H1 (cell line): Measurements from ENCODE around the gene HSDL2. TPM values are rescaled to one million over a fixed set of nuclear protein-coding genes. Genes with fewer than 3 reads are reported as not detected.

Source experiments
- CTCF ChIA-PET: fragments of 300-600 bp; sonication (Branson Sonifier 250); formaldehyde crosslinking; loops from one replicate; lab custom pipeline; 2021; ENCODE audit not compliant: partially characterized antibody; lab: Charles Lee
- POLR2A ChIA-PET: fragments of 300-600 bp; sonication (Branson Sonifier 250); formaldehyde crosslinking; loops from one replicate; lab custom pipeline; 2021; ENCODE audit warnings: inconsistent platforms; ENCODE audit not compliant: partially characterized antibody; lab: Charles Lee
- DNase-seq, 2 experiments: peaks; one replicate each; pipeline versions ENCODE4 v3.0.0 to v3.0.0-alpha.2; 2010 to 2022; ENCODE audit warnings: low spot score in 2 of 2, low read depth in 1 of 2, mixed read lengths in 1 of 2
- FAIRE-seq: peaks from 2 replicates; lab custom pipeline; 2011; peaks lifted over from hg19 to GRCh38; lab: Jason Lieb, UNC
- H2AFZ ChIP-seq: 2 replicates; pipeline ENCODE4 v1.8.1; 2012; ENCODE audit warnings: low read length, inconsistent platforms
- H2AK5ac ChIP-seq: 2 replicates; pipeline ENCODE4 v1.6.1; 2013; ENCODE audit warnings: low read depth, low read length
- H2BK120ac ChIP-seq: replicated peaks from 2 replicates; pipeline ENCODE3; 2013; ENCODE audit warnings: low read depth, low read length, inconsistent platforms
- H2BK12ac ChIP-seq: 2 replicates; pipeline ENCODE4 v1.6.1; 2013; ENCODE audit warnings: low read depth, low read length
- H2BK15ac ChIP-seq: 2 replicates; pipeline ENCODE4 v1.6.1; 2013; ENCODE audit warnings: low read length
- H2BK20ac ChIP-seq: 2 replicates; pipeline ENCODE4 v1.6.1; 2013; ENCODE audit warnings: low read length
- H2BK5ac ChIP-seq: 2 replicates; pipeline ENCODE4 v1.6.1; 2013; ENCODE audit warnings: low read depth, low read length
- H3K14ac ChIP-seq: 2 replicates; pipeline ENCODE4 v1.6.1; 2013; ENCODE audit warnings: inconsistent platforms; ENCODE audit not compliant: insufficient read length
- H3K18ac ChIP-seq: 2 replicates; pipeline ENCODE4 v1.6.1; 2013; ENCODE audit warnings: low read length; ENCODE audit errors: extremely low read depth
- H3K23ac ChIP-seq: 2 replicates; pipeline ENCODE4 v1.6.1; 2013; ENCODE audit warnings: inconsistent platforms; ENCODE audit not compliant: insufficient read length
- H3K23me2 ChIP-seq: 2 replicates; pipeline ENCODE4 v1.6.1; 2013; ENCODE audit warnings: low read depth, low read length
- H3K27ac ChIP-seq: 2 replicates; pipeline ENCODE4 v1.6.1; 2011; ENCODE audit warnings: low read depth, low read length, inconsistent platforms
- H3K27me3 ChIP-seq, 4 experiments: replicated peaks in 1 of 4; 1 replicate in 1 of 4; 2 replicates in 3 of 4; pipeline versions ENCODE4 v1.6.1 to v1.8.1; 2011 to 2013; ENCODE audit warnings: low read length in 3 of 4, mild to moderate bottlenecking in 3 of 4, inconsistent platforms in 2 of 4, mixed read lengths in 2 of 4, moderate library complexity in 1 of 4; ENCODE audit not compliant: control insufficient read depth in 3 of 4, insufficient read depth in 3 of 4; ENCODE audit errors: extremely low read depth in 1 of 4
- H3K36me3 ChIP-seq, 4 experiments: 2 replicates each; pipeline versions ENCODE4 v1.6.1 to v1.8.1; 2011 to 2013; ENCODE audit warnings: mild to moderate bottlenecking in 4 of 4, low read length in 3 of 4, moderate library complexity in 2 of 4, control low read depth in 1 of 4, inconsistent platforms in 1 of 4; ENCODE audit not compliant: insufficient read depth in 4 of 4, control insufficient read depth in 2 of 4
- H3K4ac ChIP-seq: replicated peaks from 2 replicates; pipeline ENCODE3; 2013; ENCODE audit warnings: low read length, low read depth, mixed read lengths, inconsistent platforms; ENCODE audit not compliant: insufficient read length
- H3K4me1 ChIP-seq, 4 experiments: replicated peaks in 1 of 4; 1 replicate in 1 of 4; 2 replicates in 3 of 4; pipeline versions ENCODE4 v1.6.1 to v1.8.1; 2011 to 2013; ENCODE audit warnings: low read length in 3 of 4, inconsistent platforms in 2 of 4, mixed read lengths in 1 of 4; ENCODE audit not compliant: insufficient read depth in 4 of 4, control insufficient read depth in 3 of 4
- H3K4me2 ChIP-seq, 2 experiments: 2 replicates each; pipeline versions ENCODE4 v1.6.1 to v1.8.1; 2011 to 2013; ENCODE audit warnings: low read depth in 2 of 2, low read length in 2 of 2, control low read depth in 1 of 2, inconsistent platforms in 1 of 2, mild to moderate bottlenecking in 1 of 2; ENCODE audit not compliant: insufficient read depth in 1 of 2
- H3K4me3 ChIP-seq, 4 experiments: fragments of 200-600, 300-600 bp in 1 of 4; sonication (generic), shearing (Covaris generic), sonication (Bioruptor Twin) in 1 of 4; 2 replicates each; pipeline versions ENCODE4 v1.5.1 to v1.8.1; 2011 to 2016; ENCODE audit warnings: low read length in 4 of 4, low read depth in 3 of 4, control low read depth in 2 of 4, inconsistent platforms in 2 of 4, mild to moderate bottlenecking in 2 of 4, mixed read lengths in 1 of 4, moderate library complexity in 1 of 4; ENCODE audit not compliant: insufficient read depth in 2 of 4; ENCODE audit errors: extremely low read depth in 1 of 4
- H3K56ac ChIP-seq: replicated peaks from 2 replicates; pipeline ENCODE3; 2013; ENCODE audit warnings: low read depth, mild to moderate bottlenecking, mixed read lengths, low read length, inconsistent platforms; ENCODE audit not compliant: insufficient read length
- H3K79me1 ChIP-seq: 2 replicates; pipeline ENCODE4 v1.6.1; 2013; ENCODE audit warnings: low read depth, low read length, control low read depth
- H3K79me2 ChIP-seq, 2 experiments: 2 replicates each; pipeline versions ENCODE4 v1.6.1 to v1.8.1; 2012 to 2013; ENCODE audit warnings: low read length in 2 of 2, mild to moderate bottlenecking in 2 of 2, inconsistent platforms in 1 of 2; ENCODE audit not compliant: insufficient read depth in 2 of 2, control insufficient read depth in 1 of 2
- H3K9ac ChIP-seq, 4 experiments: replicated peaks in 1 of 4; 1 replicate in 1 of 4; 2 replicates in 3 of 4; pipeline versions ENCODE4 v1.6.1 to v1.8.1; 2011 to 2013; ENCODE audit warnings: low read depth in 3 of 4, low read length in 3 of 4, control low read depth in 2 of 4, mild to moderate bottlenecking in 2 of 4, moderate library complexity in 2 of 4, inconsistent platforms in 1 of 4; ENCODE audit errors: extremely low read depth in 1 of 4
- H3K9me3 ChIP-seq, 2 experiments: 2 replicates each; pipeline versions ENCODE4 v1.6.1 to v1.8.1; 2012 to 2013; ENCODE audit warnings: mild to moderate bottlenecking in 2 of 2, moderate library complexity in 2 of 2, control low read depth in 1 of 2, inconsistent platforms in 1 of 2, low read depth in 1 of 2, low read length in 1 of 2, mixed read lengths in 1 of 2; ENCODE audit not compliant: insufficient read depth in 2 of 2
- H4K20me1 ChIP-seq, 2 experiments: replicated peaks in 1 of 2; 2 replicates each; pipeline versions ENCODE3 to v1.8.1; 2011 to 2013; ENCODE audit warnings: inconsistent platforms in 2 of 2, low read length in 2 of 2, mild to moderate bottlenecking in 1 of 2; ENCODE audit not compliant: insufficient read depth in 2 of 2, control insufficient read depth in 1 of 2
- H4K5ac ChIP-seq: 2 replicates; pipeline ENCODE4 v1.6.1; 2013; ENCODE audit warnings: low read length, low read depth, mixed read lengths, inconsistent platforms; ENCODE audit not compliant: insufficient read length
- H4K8ac ChIP-seq: 2 replicates; pipeline ENCODE4 v1.8.0; 2013; ENCODE audit warnings: mild to moderate bottlenecking, moderate library complexity, low read length, inconsistent platforms; ENCODE audit not compliant: insufficient read depth; ENCODE audit errors: extremely low read depth
- H4K91ac ChIP-seq: replicated peaks from 2 replicates; pipeline ENCODE3; 2013; ENCODE audit warnings: low read length, mixed read lengths, inconsistent platforms; ENCODE audit not compliant: insufficient read length
- ASH2L ChIP-seq: fragments of 200-600, 300-600 bp; sonication (generic); IDR thresholded peaks from one replicate; pipeline ENCODE4 v1.7.1; 2017; ENCODE audit warnings: low read length
- CHD2 ChIP-seq: IDR thresholded peaks from 2 replicates; pipeline ENCODE4 v1.6.1; 2012; ENCODE audit warnings: low read length, improper control_type of control experiment
- CREB1 ChIP-seq: IDR thresholded peaks from 2 replicates; pipeline ENCODE4 v1.6.1; 2012; ENCODE audit warnings: inconsistent platforms
- EP300 ChIP-seq, 2 experiments: IDR thresholded peaks; 1 replicate in 1 of 2; 2 replicates in 1 of 2; pipeline ENCODE4 v1.6.1; 2011 to 2012; ENCODE audit warnings: low read depth in 2 of 2, low read length in 2 of 2, mild to moderate bottlenecking in 2 of 2, borderline replicate concordance in 1 of 2, inconsistent platforms in 1 of 2, moderate library complexity in 1 of 2
- HDAC2 ChIP-seq, 2 experiments: fragments of 300-600 bp in 1 of 2; sonication (generic) in 1 of 2; IDR thresholded peaks; 2 replicates each; pipeline ENCODE4 v1.6.1; 2011 to 2012; ENCODE audit warnings: low read depth in 2 of 2, low read length in 2 of 2, mild to moderate bottlenecking in 2 of 2, moderate library complexity in 2 of 2, borderline replicate concordance in 1 of 2, inconsistent platforms in 1 of 2
- KDM4A ChIP-seq: IDR thresholded peaks from one replicate; pipeline ENCODE4 v1.7.1; 2012; ENCODE audit warnings: low read depth, mild to moderate bottlenecking, moderate library complexity, low read length, inconsistent platforms; ENCODE audit not compliant: severe bottlenecking
- MAFK ChIP-seq: IDR thresholded peaks from 2 replicates; pipeline ENCODE4 v1.6.1; 2012; ENCODE audit warnings: low read depth, mild to moderate bottlenecking, improper control_type of control experiment, low read length
- RAD21 ChIP-seq, 2 experiments: IDR thresholded peaks in 1 of 2; conservative IDR thresholded peaks in 1 of 2; 2 replicates each; pipeline ENCODE4 v1.6.1; 2011; ENCODE audit warnings: low read depth in 2 of 2, low read length in 2 of 2, improper control_type of control experiment in 1 of 2, inconsistent platforms in 1 of 2, mild to moderate bottlenecking in 1 of 2, moderate library complexity in 1 of 2
- SIRT6 ChIP-seq: IDR thresholded peaks from one replicate; pipeline ENCODE4 v1.7.1; 2012; ENCODE audit warnings: low read length, inconsistent platforms
- SIX5 ChIP-seq: IDR thresholded peaks from 2 replicates; pipeline ENCODE4 v1.6.1; 2011; ENCODE audit warnings: mild to moderate bottlenecking, low read depth, low read length
- WGBS, 2 experiments: shearing (Covaris generic) in 1 of 2; methylation state at CpG; one replicate each; pipeline versions ENCODE4 v1.1.6 to v1.1.7; 2013 to 2015; ENCODE audit warnings: low lambda C conversion rate in 2 of 2, mixed read lengths in 2 of 2, inconsistent platforms in 1 of 2, low coverage in 1 of 2, missing lambda C conversion rate in 1 of 2; ENCODE audit not compliant: insufficient replicate concordance in 2 of 2, insufficient coverage in 1 of 2, insufficient read length in 1 of 2; ENCODE audit errors: extremely low coverage in 1 of 2, missing lambda C conversion rate in 1 of 2; 5-methylcytosine and 5-hydroxymethylcytosine counted together
- polyA plus RNA-seq, 7 experiments: library from polyadenylated mRNA; depleted of rRNA in 3 of 7; stranded (reverse) in 5 of 7; unstranded in 2 of 7; fragments of >200 nt in 5 of 7; fragments of 200-250 nt in 2 of 7; gene quantifications; 1 replicate in 5 of 7; 2 replicates in 1 of 7; 4 replicates in 1 of 7; pipeline versions ENCODE4 v1.2.1 to v1.2.3, GENCODE V29; 2011 to 2013; ENCODE audit warnings: missing spikeins in 2 of 7, mixed read lengths in 2 of 7
- total RNA-seq: library from RNA; stranded (reverse); fragmentation: NEBNext Ultra II Directional; extraction: Animal tissue kit (Norgen Biotek cat#: 25700); gene quantifications from 2 replicates; pipeline ENCODE4 v1.2.1, GENCODE V29; 2021

The HSDL2 gene
- total and polyA plus RNA-seq, 2 of the 8 experiments (the other 6 are each of a cell fraction or from before 2014, with no cell fraction given), result 6.6 to 15.4 TPM

DNA sequence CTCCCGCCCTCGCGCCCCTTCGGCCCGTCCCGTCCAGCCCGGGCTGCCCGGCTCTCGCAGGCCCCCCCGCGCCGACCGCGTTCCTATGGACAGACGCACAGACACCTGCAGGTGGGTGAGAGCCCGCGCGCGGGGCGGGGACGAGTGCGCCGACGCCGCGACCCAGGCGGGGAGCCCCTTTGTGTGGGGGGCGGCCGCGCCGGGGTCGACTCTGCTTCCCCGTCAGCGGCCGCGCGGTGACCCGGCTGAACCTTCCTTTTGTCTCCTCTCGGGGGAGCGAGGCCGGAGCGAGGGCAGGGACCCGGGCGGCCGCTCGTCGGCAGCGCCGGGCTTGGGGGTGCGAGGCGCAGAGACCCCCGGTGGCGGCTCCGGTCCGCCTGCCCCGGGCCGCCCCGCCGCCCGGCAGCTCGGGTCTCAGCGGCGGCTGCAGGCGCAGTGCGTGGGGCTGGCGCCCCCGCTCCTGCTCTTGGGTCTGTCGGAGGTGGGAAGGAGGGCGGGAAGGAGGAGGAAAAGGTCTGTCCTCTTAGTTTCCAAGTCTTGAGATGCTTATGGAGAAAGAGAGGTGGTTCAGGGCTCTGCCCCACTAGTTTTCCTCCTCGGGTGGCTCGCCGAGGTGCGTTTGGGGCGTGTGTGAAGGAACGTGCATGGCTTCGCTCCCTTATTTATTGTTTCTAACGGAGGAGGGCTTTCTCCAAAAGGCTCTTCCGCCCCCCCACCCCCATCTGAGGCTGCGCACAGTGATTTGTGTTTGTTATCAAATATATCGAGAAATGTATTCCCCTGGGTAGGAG is 107.3 kb downstream of the HSDL2 start:
- Histone ChIP-seq H2BK5ac (no peak overlapping the region), H4K20me1 (peaks cover 6 to 10% of the 10 kb centered on the region in 2 experiments), H3K23ac (no peak overlapping the region), H3K79me2 (peaks cover 5 to 50% of the 10 kb centered on the region in 2 experiments), H3K79me1 (peaks cover 3% of the 10 kb centered on the region; the same call in 1 of the 2 replicates), H3K4me1 (peaks cover 0 to 11% (median 5%) of the 10 kb centered on the region in 4 experiments; a peak in 3 of 7 replicates), H3K14ac (no peak overlapping the region), H3K27ac (peak overlapping the region; percentile 75), H2AK5ac (no peak overlapping the region), H2AFZ (peak overlapping the region; percentile 68; the same call in 1 of the 2 replicates), H2BK15ac (no peak overlapping the region), H3K18ac (peak overlapping the region; percentile 40; the same call in 1 of the 2 replicates), H3K56ac (peak overlapping the region; percentile 26), H3K4me2 (peak overlapping the region; percentile 85 to 88), H4K8ac (peak overlapping the region; percentile 92; the same call in 1 of the 2 replicates), H3K4ac (no peak overlapping the region), H2BK20ac (no peak overlapping the region), H3K9me3 (no peaks in the 10 kb centered on the region), H2BK120ac (no peak overlapping the region), H3K9ac (peak overlapping the region; percentile 72 to 96 (median 83)), H4K5ac (peak overlapping the region; percentile 94), H3K4me3 (peak overlapping the region; percentile 91 to 97 (median 93)), H3K23me2 (peaks cover 10% of the 10 kb centered on the region), H4K91ac (no peak overlapping the region), H3K27me3 (no peaks in the 10 kb centered on the region), H2BK12ac (no peak overlapping the region), H3K36me3 (peaks cover 0 to 2% (median under 1%) of the 10 kb centered on the region in 4 experiments; a peak in 3 of 8 replicates)
- FAIRE-seq (no peak), DNase-seq (peak in 1 of 2 experiments; percentile 71)
- POLR2A ChIA-PET, result interaction anchor here (0.6 to 2.4 kb wide), 18 partner anchors 8 to 374 kb away, joined by 3 to 10 read pairs (median 4); partner anchors contain the start of genes HSDL2 and INIP
- CTCF ChIA-PET, result interaction anchor here (0.6 to 1.8 kb wide), 5 partner anchors 32 to 557 kb away, joined by 3 to 4 read pairs (median 3); partner anchors contain the start of gene HSDL2
- 3% methylated on average over 24 of the region's 80 CpGs; no CpG with 5 or more reads in 1 of the 2 experiments for WGBS, 2 experiments
- TF ChIP-seq KDM4A, result peak; percentile 24
- TF ChIP-seq HDAC2 (IDR thresholded peaks at IDR 0.05; ENCODE audit: borderline replicate concordance in 1 of 2, low read depth in 2 of 2, low read length in 2 of 2), result 0 out of 4 replicates have a peak, but pooled peaks of 1 of the 2 experiments have one; percentile 67
- no peak for TF ChIP-seq EP300 (IDR thresholded peaks at IDR 0.05; ENCODE audit: borderline replicate concordance in 1 of 2, low read depth in 2 of 2, low read length in 2 of 2)
- TF ChIP-seq SIX5, result no peak
- peak; percentile 12 for TF ChIP-seq ASH2L
- TF ChIP-seq RAD21 (IDR thresholded peaks at IDR 0.05 in 1 of 2, conservative IDR thresholded peaks at IDR 0.05 in 1 of 2; ENCODE audit: low read depth in 2 of 2, low read length in 2 of 2), result peak in 1 of 2 experiments; percentile 6; a peak in 1 of 4 replicates
- no peak for TF ChIP-seq CHD2
- TF ChIP-seq SIRT6, result no peak
- TF ChIP-seq MAFK, result no peak
- no peak for TF ChIP-seq CREB1
